Activated CD4-positive, alpha-beta T cell treated with anti-CD3 and anti-CD28 coated beads, Interleukin-2, amount 10 ng/mL, durations not matched to agents 7 days and 5 days (primary cell): ENCODE results near the gene TRIM68. TPM values are rescaled to one million over a fixed set of nuclear protein-coding genes. Genes with fewer than 3 reads are reported as not detected.

Experiments used
- CTCF ChIA-PET: fragments of 350-600 bp; sonication (Branson Sonifier 250); formaldehyde crosslinking; loops from one replicate; lab custom pipeline; 2021; ENCODE audit warnings: antibody characterized with exemption; lab: Charles Lee
- POLR2A ChIA-PET: fragments of 350-600 bp; sonication (Branson Sonifier 250); formaldehyde crosslinking; loops from one replicate; lab custom pipeline; 2021; ENCODE audit warnings: antibody characterized with exemption; lab: Charles Lee
- DNase-seq: peaks from one replicate; pipeline ENCODE4 v3.0.0-alpha.2; 2020
- H3K27ac Mint-ChIP-seq: one replicate; pipeline ENCODE4 v1.8.0; 2021; ENCODE audit warnings: mild to moderate bottlenecking, moderate library complexity, mixed read lengths
- H3K27me3 Mint-ChIP-seq: one replicate; pipeline ENCODE4 v1.8.0; 2021; ENCODE audit warnings: mixed read lengths
- H3K36me3 Mint-ChIP-seq: one replicate; pipeline ENCODE4 v1.8.0; 2021; ENCODE audit warnings: low read depth, mixed read lengths
- H3K4me1 Mint-ChIP-seq: one replicate; pipeline ENCODE4 v1.8.0; 2021; ENCODE audit warnings: mixed read lengths
- H3K4me3 Mint-ChIP-seq: one replicate; pipeline ENCODE4 v1.8.0; 2021; ENCODE audit warnings: mild to moderate bottlenecking, moderate library complexity, mixed read lengths
- H3K9me3 Mint-ChIP-seq: one replicate; pipeline ENCODE4 v1.8.0; 2021; ENCODE audit warnings: mixed read lengths
- total RNA-seq, 2 experiments: library from RNA; stranded (reverse); gene quantifications; one replicate each; pipeline ENCODE4 v1.2.3, GENCODE V29; 2021

Gene TRIM68
- total RNA-seq, 2 experiments from 2014 or later, result 13.4 to 15.4 TPM

DNA sequence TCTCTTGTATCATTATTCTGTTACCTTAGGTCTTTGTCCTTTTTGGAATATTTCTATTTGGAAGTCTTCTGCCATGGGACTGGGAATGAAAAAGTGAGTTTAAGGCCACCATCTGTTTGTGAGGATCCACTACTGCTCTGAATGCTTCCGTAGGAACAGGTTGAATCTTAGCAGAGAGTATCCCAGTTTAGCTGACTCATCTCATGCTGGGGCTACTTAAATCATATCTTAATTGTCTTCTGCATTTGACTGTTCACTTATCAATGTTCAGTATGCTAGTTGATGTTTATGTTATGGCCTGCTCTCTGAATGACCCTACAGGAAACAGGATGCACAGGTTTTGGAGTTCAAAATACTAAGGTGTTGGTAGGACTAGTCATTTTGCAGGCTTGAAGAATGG lies 27.9 kb downstream of the TRIM68 start:
- H3K27ac Mint-ChIP-seq, result no peak overlapping the region
- H3K4me3 Mint-ChIP-seq, result no peak overlapping the region
- DNase-seq, result no peak
- H3K27me3 Mint-ChIP-seq, result peaks cover 29% of the 10 kb centered on the region
- peaks cover 6% of the 10 kb centered on the region for H3K4me1 Mint-ChIP-seq
- ChIA-PET POLR2A (no interaction called here), CTCF (no interaction called here)
- H3K36me3 Mint-ChIP-seq, result no peaks in the 10 kb centered on the region
- no peaks in the 10 kb centered on the region for H3K9me3 Mint-ChIP-seq

DNA sequence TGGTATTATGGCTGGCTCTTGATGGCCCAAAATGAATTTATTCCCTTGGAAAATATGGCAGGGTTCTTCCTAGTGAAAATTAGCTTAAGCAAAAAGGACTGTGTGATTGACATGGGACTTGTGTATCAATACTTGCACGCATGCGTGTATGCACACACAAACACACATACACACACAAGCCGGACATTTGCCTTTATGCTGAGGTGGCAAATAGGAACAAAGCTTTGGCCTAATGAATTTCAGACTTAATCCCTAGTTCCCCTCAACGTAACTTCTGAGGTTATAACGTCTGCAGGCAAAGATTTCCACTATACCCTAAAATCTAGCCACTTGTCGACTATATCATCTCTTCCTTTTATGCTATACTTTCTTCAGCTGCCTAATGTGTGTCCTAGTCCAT lies 29.4 kb downstream of the TRIM68 start:
- Mint-ChIP-seq H3K27ac (no peak overlapping the region), H3K4me3 (no peak overlapping the region), H3K4me1 (peaks cover 6% of the 10 kb centered on the region), H3K36me3 (no peaks in the 10 kb centered on the region), H3K27me3 (peaks cover 28% of the 10 kb centered on the region), H3K9me3 (no peaks in the 10 kb centered on the region)
- ChIA-PET CTCF (interaction anchor here (1.2 kb wide), 1 partner anchor 35 kb away, joined by 3 read pairs; no protein-coding TSS in a partner anchor), POLR2A (no interaction called here)
- no peak for DNase-seq

DNA sequence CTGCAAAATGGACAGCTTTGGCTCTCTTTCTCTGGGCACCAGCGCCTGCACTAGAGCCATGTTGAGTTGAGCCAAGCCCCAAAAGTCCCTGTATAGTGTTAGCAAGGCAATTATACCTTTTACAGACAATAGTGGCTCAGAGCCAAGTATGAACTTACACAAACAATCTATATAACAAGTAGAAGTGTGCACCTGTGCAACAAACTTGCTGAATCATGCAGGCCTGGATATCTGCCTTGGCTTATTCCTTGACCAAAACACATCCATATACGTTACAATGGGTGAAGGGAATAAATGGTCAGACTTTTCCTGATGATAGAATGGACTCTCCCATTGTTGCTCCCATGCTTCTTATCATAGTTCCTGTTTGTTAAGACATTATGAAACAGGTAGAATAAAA lies 30.3 kb downstream of the TRIM68 start:
- POLR2A ChIA-PET, result no interaction called here
- DNase-seq, result no peak
- Mint-ChIP-seq H3K27me3 (peaks cover 26% of the 10 kb centered on the region), H3K4me3 (no peak overlapping the region), H3K36me3 (no peaks in the 10 kb centered on the region), H3K9me3 (no peaks in the 10 kb centered on the region), H3K27ac (no peak overlapping the region), H3K4me1 (peaks cover 6% of the 10 kb centered on the region)
- CTCF ChIA-PET, result no interaction called here

DNA sequence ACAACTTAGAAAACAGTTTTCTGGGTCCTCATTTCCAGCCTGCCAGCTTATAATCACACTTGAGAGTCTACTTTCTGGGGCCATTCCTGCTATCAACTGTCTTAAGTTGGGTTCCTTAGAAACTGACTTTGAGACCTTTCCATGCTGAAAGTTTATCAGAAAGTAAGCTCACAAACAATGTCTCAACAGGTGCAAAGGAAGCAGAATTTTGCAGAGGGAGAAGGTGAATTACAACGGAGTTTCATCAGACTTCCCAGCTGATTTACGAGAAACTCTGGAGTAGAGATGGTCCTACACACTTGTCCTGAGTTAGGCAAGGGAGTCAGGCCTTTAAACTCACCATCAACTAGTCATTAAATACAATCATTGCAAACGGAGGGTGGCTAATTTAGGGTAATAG lies 31.2 kb downstream of the TRIM68 start:
- peaks cover 6% of the 10 kb centered on the region for H3K4me1 Mint-ChIP-seq
- CTCF ChIA-PET, result no interaction called here
- POLR2A ChIA-PET, result no interaction called here

GRCh38 chr11:4569075-4569474 lies 39.0 kb downstream of the TRIM68 start:
- H3K4me3 Mint-ChIP-seq, result no peak overlapping the region
- CTCF ChIA-PET, result no interaction called here
- H3K36me3 Mint-ChIP-seq, result no peaks in the 10 kb centered on the region
- H3K4me1 Mint-ChIP-seq, result no peaks in the 10 kb centered on the region
- peaks cover 6% of the 10 kb centered on the region for H3K27me3 Mint-ChIP-seq
- no peak overlapping the region for H3K27ac Mint-ChIP-seq
- DNase-seq, result no peak
- POLR2A ChIA-PET, result no interaction called here
- peaks cover 5% of the 10 kb centered on the region for H3K9me3 Mint-ChIP-seq

More for the DNA sequence above, 31.2 kb downstream of the TRIM68 start:
- no peak overlapping the region for H3K27ac Mint-ChIP-seq
- peaks cover 25% of the 10 kb centered on the region for H3K27me3 Mint-ChIP-seq
- H3K4me3 Mint-ChIP-seq, result no peak overlapping the region
- no peak for DNase-seq
- H3K36me3 Mint-ChIP-seq, result no peaks in the 10 kb centered on the region
- no peaks in the 10 kb centered on the region for H3K9me3 Mint-ChIP-seq

- Mint-ChIP-seq H3K27ac (no peak overlapping the region), H3K4me1 (no peaks in the 10 kb centered on the region), H3K36me3 (no peaks in the 10 kb centered on the region), H3K27me3 (peaks cover 17% of the 10 kb centered on the region), H3K4me3 (no peak overlapping the region), H3K9me3 (peaks cover 7% of the 10 kb centered on the region)
- DNase-seq, result no peak
- ChIA-PET CTCF (interaction anchor here (0.6 kb wide), 1 partner anchor 41 kb away, joined by 3 read pairs; no protein-coding TSS in a partner anchor), POLR2A (no interaction called here)
Measured at GRCh38 chr11:4565371-4565770, 42.7 kb downstream of the TRIM68 start.

GRCh38 chr11:4560467-4560866 lies 47.6 kb downstream of the TRIM68 start:
- Mint-ChIP-seq H3K9me3 (peaks cover 7% of the 10 kb centered on the region), H3K4me3 (no peak overlapping the region), H3K36me3 (no peaks in the 10 kb centered on the region), H3K4me1 (no peaks in the 10 kb centered on the region), H3K27me3 (peaks cover 19% of the 10 kb centered on the region), H3K27ac (no peak overlapping the region)
- DNase-seq, result no peak
- ChIA-PET CTCF (interaction anchor here (0.6 kb wide), 1 partner anchor 10 kb away, joined by 3 read pairs; no protein-coding TSS in a partner anchor), POLR2A (no interaction called here)

GRCh38 chr11:4559527-4560440 lies 48.2 kb downstream of the TRIM68 start:
- no peak for DNase-seq
- ChIA-PET POLR2A (no interaction called here), CTCF (no interaction called here)
- H3K36me3 Mint-ChIP-seq, result no peaks in the 10 kb centered on the region
- no peaks in the 10 kb centered on the region for H3K4me1 Mint-ChIP-seq
- peaks cover 17% of the 10 kb centered on the region for H3K27me3 Mint-ChIP-seq
- no peak overlapping the region for H3K4me3 Mint-ChIP-seq
- peaks cover 7% of the 10 kb centered on the region for H3K9me3 Mint-ChIP-seq
- H3K27ac Mint-ChIP-seq, result no peak overlapping the region

DNA sequence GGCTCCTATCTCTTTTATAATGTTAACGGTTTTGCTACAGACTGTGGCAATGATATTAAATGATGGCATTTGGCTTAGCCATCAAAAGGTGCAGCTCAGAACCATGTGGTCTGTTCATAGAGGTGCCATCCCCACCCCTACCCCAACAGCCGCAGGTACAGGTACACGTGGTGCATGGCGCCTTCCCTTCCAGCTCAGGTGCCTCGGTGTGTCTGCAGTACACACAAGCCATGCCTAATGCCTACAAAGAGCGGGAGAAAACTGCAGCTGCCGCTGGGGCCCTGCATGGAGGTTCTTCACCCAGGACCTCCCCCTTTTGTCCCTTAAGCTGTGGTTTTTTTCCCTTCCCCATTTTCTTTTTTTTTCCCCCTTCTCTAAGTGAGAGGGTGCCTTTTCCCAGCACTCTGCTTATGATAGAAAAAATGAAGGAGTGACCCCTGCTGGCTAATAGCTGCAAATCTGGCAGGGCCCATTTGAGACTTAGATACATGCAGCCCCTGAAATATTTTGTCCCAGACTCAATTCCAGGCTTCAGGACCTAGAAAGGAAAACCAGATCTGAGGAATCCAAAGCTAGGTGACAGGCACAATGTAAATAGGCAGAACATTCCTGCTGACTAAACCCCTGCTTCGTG lies 56.6 kb downstream of the TRIM68 start:
- Mint-ChIP-seq H3K4me3 (no peak overlapping the region), H3K27ac (no peak overlapping the region), H3K36me3 (no peaks in the 10 kb centered on the region), H3K4me1 (no peaks in the 10 kb centered on the region), H3K9me3 (no peaks in the 10 kb centered on the region), H3K27me3 (peaks cover 9% of the 10 kb centered on the region)
- ChIA-PET POLR2A (no interaction called here), CTCF (no interaction called here)
- DNase-seq, result no peak

Other genes with a start within 250 kb of the TRIM68 start
- not detected for gene OR52B4, start 239.8 kb downstream of the TRIM68 start, total RNA-seq
- 10 to 100 TPM; 76.2 to 95.1 TPM for gene TRIM21, start 214.5 kb downstream of the TRIM68 start, total RNA-seq
- gene OR52K2, start 158.9 kb downstream of the TRIM68 start, total RNA-seq, result not detected
- not detected for gene OR52K1, start 125.6 kb downstream of the TRIM68 start, total RNA-seq
- gene OR52M1, start 63.0 kb downstream of the TRIM68 start, total RNA-seq, result not detected
- gene OR52I2, start 26.5 kb downstream of the TRIM68 start, total RNA-seq, result not detected
- not detected for gene OR52I1, start 14.2 kb downstream of the TRIM68 start, total RNA-seq
- not detected for gene OR51D1, start 29.2 kb upstream of the TRIM68 start, total RNA-seq
- gene OR51E1, start 35.8 kb upstream of the TRIM68 start, total RNA-seq, result not detected
- gene OR51E2, start 89.6 kb upstream of the TRIM68 start, total RNA-seq, result not detected
- not detected for gene MMP26, start 96.6 kb upstream of the TRIM68 start, total RNA-seq
- gene OR51F1, start 161.7 kb upstream of the TRIM68 start, total RNA-seq, result not detected
- not detected for gene OR52R1, start 196.1 kb upstream of the TRIM68 start, total RNA-seq
- not detected for gene OR51F2, start 213.1 kb upstream of the TRIM68 start, total RNA-seq
- not detected for gene OR51S1, start 241.0 kb upstream of the TRIM68 start, total RNA-seq